ENCODE measurements around the gene TREML1.

- no peak for TF ChIP-seq TAF1 (IDR thresholded peaks at IDR 0.05; ENCODE audit: low read depth)
- no peak for TF ChIP-seq REST (IDR thresholded peaks at IDR 0.05; ENCODE audit: low read depth)
- no peak for TF ChIP-seq YY1 (IDR thresholded peaks at IDR 0.05; ENCODE audit: low read depth)
- no peak for TF ChIP-seq ZBTB7A (IDR thresholded peaks at IDR 0.05; ENCODE audit: low read depth)
- TF ChIP-seq EP300 (IDR thresholded peaks at IDR 0.05; ENCODE audit: borderline replicate concordance), result no peak
Observed at GRCh38 chr6:41103847-41104246, 50.3 kb downstream of the TREML1 start.

All from Ishikawa (cell line).